ENCODE data around the gene ADRM1. TPM values are rescaled to one million over a fixed set of nuclear protein-coding genes. Genes with fewer than 3 reads are reported as not detected.

Gene ADRM1
- total and polyA plus RNA-seq, 10 of the 15 experiments (the other 5 are each of a cell fraction or from before 2014, with no cell fraction given) = 3.4 to 213 (median 95.9) TPM

GRCh38 chr20:62274332-62274950 lies 28.4 kb upstream of the ADRM1 start:
- no TSS peak for BruUV-seq (replicated peaks)
- WGBS (ENCODE audit: insufficient coverage, insufficient replicate concordance, low lambda C conversion rate, missing lambda C conversion rate) = 59% methylated on average over 13 of the region's 13 CpGs
- in situ Hi-C loops (cut with MboI) (no loop called here), intact Hi-C loops (cut with micrococcal nuclease; ENCODE audit: unreplicated experiment) (no loop called here)
- SMC1A ChIA-PET (ENCODE audit: uncharacterized antibody, unreplicated experiment) = no interaction called here
- FAIRE-seq = no peak
- Histone ChIP-seq H3K9ac (ENCODE audit: control insufficient read depth, insufficient read depth, low read length) (no peak overlapping the region), H3K27me3 (replicated peaks in 1 of 2; ENCODE audit: control insufficient read depth in 2 of 2, insufficient read depth in 2 of 2, low read length in 1 of 2) (no peaks in the 10 kb centered on the region), H3K4me2 (ENCODE audit: control insufficient read depth, insufficient read depth) (no peak overlapping the region), H2AFZ (ENCODE audit: control insufficient read depth, low read depth, low read length) (no peak overlapping the region), H3K4me1 (ENCODE audit: control insufficient read depth, insufficient read depth, low read length) (no peaks in the 10 kb centered on the region), H3K27ac (ENCODE audit: control insufficient read depth, insufficient read depth) (no peak overlapping the region), H3K9me3 (replicated peaks; ENCODE audit: control insufficient read depth, insufficient read depth, low read length) (no peaks in the 10 kb centered on the region), H3K79me2 (ENCODE audit: control insufficient read depth, insufficient read depth, low read length) (no peaks in the 10 kb centered on the region), H4K20me1 (ENCODE audit: control insufficient read depth, insufficient read depth) (no peaks in the 10 kb centered on the region), H3K4me3 (no peak overlapping the region), H3K36me3 (ENCODE audit: control insufficient read depth in 2 of 2, insufficient read depth in 2 of 2, low read length in 1 of 2) (peaks cover 11 to 22% of the 10 kb centered on the region in 2 experiments)
- no peak for ATAC-seq
- CTCF ChIA-PET = no interaction called here
- DNase-seq (ENCODE audit: low read depth, low spot score) = no peak
- POLR2A ChIA-PET = interaction anchor here (0.6 kb wide), 1 partner anchor 1628 kb away, joined by 4 read pairs; no protein-coding TSS in a partner anchor
- RAD21 ChIA-PET (ENCODE audit: unreplicated experiment) = no interaction called here
- TF ChIP-seq E4F1 (IDR thresholded peaks at IDR 0.05; ENCODE audit: borderline replicate concordance, partially characterized antibody) = no peak
- no peak for TF ChIP-seq RBBP5 (conservative IDR thresholded peaks at IDR 0.05)
- no peak for TF ChIP-seq BMI1 (IDR thresholded peaks at IDR 0.05; ENCODE audit: borderline replicate concordance)
- TF ChIP-seq NFYB (IDR thresholded peaks at IDR 0.05; ENCODE audit: insufficient read depth, low read depth, low read length) = no peak
- no peak for TF ChIP-seq HSF1 (IDR thresholded peaks at IDR 0.05; ENCODE audit: low read depth, low read length)
- no peak for TF ChIP-seq CBX3 (IDR thresholded peaks at IDR 0.05; ENCODE audit: borderline replicate concordance, low read depth)
- no peak for TF ChIP-seq TARDBP (IDR thresholded peaks at IDR 0.05; ENCODE audit: borderline replicate concordance)
- no peak for TF ChIP-seq RELA (IDR thresholded peaks at IDR 0.05; ENCODE audit: borderline replicate concordance, partially characterized antibody)
- TF ChIP-seq PML (IDR thresholded peaks at IDR 0.05; ENCODE audit: low read length) = no peak
- no peak for TF ChIP-seq IRF4 (IDR thresholded peaks at IDR 0.05; ENCODE audit: low read depth, low read length)
- no peak for TF ChIP-seq NR2F1 (conservative IDR thresholded peaks at IDR 0.05)
- TF ChIP-seq SRF (IDR thresholded peaks at IDR 0.05; ENCODE audit: low read depth in 2 of 2, low read length in 2 of 2) = no peak
- no peak for TF ChIP-seq PAX5 (IDR thresholded peaks at IDR 0.05; ENCODE audit: borderline replicate concordance, low read depth, low read length)
- no peak for TF ChIP-seq USF1 (IDR thresholded peaks at IDR 0.05; ENCODE audit: borderline replicate concordance, extremely low read length, insufficient read depth, low read depth, low read length)
